H1 (cell line): ENCODE measurements around the gene ZNFX1. TPM values are rescaled to one million over a fixed set of nuclear protein-coding genes. Genes with fewer than 3 reads are reported as not detected.

ENCODE experiments used
- CTCF ChIA-PET: fragments of 300-600 bp; sonication (Branson Sonifier 250); formaldehyde crosslinking; loops from one replicate; lab custom pipeline; 2021; ENCODE audit not compliant: partially characterized antibody; lab: Charles Lee
- POLR2A ChIA-PET: fragments of 300-600 bp; sonication (Branson Sonifier 250); formaldehyde crosslinking; loops from one replicate; lab custom pipeline; 2021; ENCODE audit warnings: inconsistent platforms; ENCODE audit not compliant: partially characterized antibody; lab: Charles Lee
- DNase-seq, 2 experiments: peaks; one replicate each; pipeline versions ENCODE4 v3.0.0 to v3.0.0-alpha.2; 2010 to 2022; ENCODE audit warnings: low spot score in 2 of 2, low read depth in 1 of 2, mixed read lengths in 1 of 2
- FAIRE-seq: peaks from 2 replicates; lab custom pipeline; 2011; peaks lifted over from hg19 to GRCh38; lab: Jason Lieb, UNC
- H2AFZ ChIP-seq: 2 replicates; pipeline ENCODE4 v1.8.1; 2012; ENCODE audit warnings: low read length, inconsistent platforms
- H2AK5ac ChIP-seq: 2 replicates; pipeline ENCODE4 v1.6.1; 2013; ENCODE audit warnings: low read depth, low read length
- H2BK120ac ChIP-seq: replicated peaks from 2 replicates; pipeline ENCODE3; 2013; ENCODE audit warnings: low read depth, low read length, inconsistent platforms
- H2BK12ac ChIP-seq: 2 replicates; pipeline ENCODE4 v1.6.1; 2013; ENCODE audit warnings: low read depth, low read length
- H2BK15ac ChIP-seq: 2 replicates; pipeline ENCODE4 v1.6.1; 2013; ENCODE audit warnings: low read length
- H2BK20ac ChIP-seq: 2 replicates; pipeline ENCODE4 v1.6.1; 2013; ENCODE audit warnings: low read length
- H2BK5ac ChIP-seq: 2 replicates; pipeline ENCODE4 v1.6.1; 2013; ENCODE audit warnings: low read depth, low read length
- H3K14ac ChIP-seq: 2 replicates; pipeline ENCODE4 v1.6.1; 2013; ENCODE audit warnings: inconsistent platforms; ENCODE audit not compliant: insufficient read length
- H3K18ac ChIP-seq: 2 replicates; pipeline ENCODE4 v1.6.1; 2013; ENCODE audit warnings: low read length; ENCODE audit errors: extremely low read depth
- H3K23ac ChIP-seq: 2 replicates; pipeline ENCODE4 v1.6.1; 2013; ENCODE audit warnings: inconsistent platforms; ENCODE audit not compliant: insufficient read length
- H3K23me2 ChIP-seq: 2 replicates; pipeline ENCODE4 v1.6.1; 2013; ENCODE audit warnings: low read depth, low read length
- H3K27ac ChIP-seq: 2 replicates; pipeline ENCODE4 v1.6.1; 2011; ENCODE audit warnings: low read depth, low read length, inconsistent platforms
- H3K27me3 ChIP-seq, 4 experiments: replicated peaks in 1 of 4; 1 replicate in 1 of 4; 2 replicates in 3 of 4; pipeline versions ENCODE4 v1.6.1 to v1.8.1; 2011 to 2013; ENCODE audit warnings: low read length in 3 of 4, mild to moderate bottlenecking in 3 of 4, inconsistent platforms in 2 of 4, mixed read lengths in 2 of 4, moderate library complexity in 1 of 4; ENCODE audit not compliant: control insufficient read depth in 3 of 4, insufficient read depth in 3 of 4; ENCODE audit errors: extremely low read depth in 1 of 4
- H3K36me3 ChIP-seq, 4 experiments: 2 replicates each; pipeline versions ENCODE4 v1.6.1 to v1.8.1; 2011 to 2013; ENCODE audit warnings: mild to moderate bottlenecking in 4 of 4, low read length in 3 of 4, moderate library complexity in 2 of 4, control low read depth in 1 of 4, inconsistent platforms in 1 of 4; ENCODE audit not compliant: insufficient read depth in 4 of 4, control insufficient read depth in 2 of 4
- H3K4ac ChIP-seq: replicated peaks from 2 replicates; pipeline ENCODE3; 2013; ENCODE audit warnings: low read length, low read depth, mixed read lengths, inconsistent platforms; ENCODE audit not compliant: insufficient read length
- H3K4me1 ChIP-seq, 4 experiments: replicated peaks in 1 of 4; 1 replicate in 1 of 4; 2 replicates in 3 of 4; pipeline versions ENCODE4 v1.6.1 to v1.8.1; 2011 to 2013; ENCODE audit warnings: low read length in 3 of 4, inconsistent platforms in 2 of 4, mixed read lengths in 1 of 4; ENCODE audit not compliant: insufficient read depth in 4 of 4, control insufficient read depth in 3 of 4
- H3K4me2 ChIP-seq, 2 experiments: 2 replicates each; pipeline versions ENCODE4 v1.6.1 to v1.8.1; 2011 to 2013; ENCODE audit warnings: low read depth in 2 of 2, low read length in 2 of 2, control low read depth in 1 of 2, inconsistent platforms in 1 of 2, mild to moderate bottlenecking in 1 of 2; ENCODE audit not compliant: insufficient read depth in 1 of 2
- H3K4me3 ChIP-seq, 4 experiments: fragments of 200-600, 300-600 bp in 1 of 4; sonication (generic), shearing (Covaris generic), sonication (Bioruptor Twin) in 1 of 4; 2 replicates each; pipeline versions ENCODE4 v1.5.1 to v1.8.1; 2011 to 2016; ENCODE audit warnings: low read length in 4 of 4, low read depth in 3 of 4, control low read depth in 2 of 4, inconsistent platforms in 2 of 4, mild to moderate bottlenecking in 2 of 4, mixed read lengths in 1 of 4, moderate library complexity in 1 of 4; ENCODE audit not compliant: insufficient read depth in 2 of 4; ENCODE audit errors: extremely low read depth in 1 of 4
- H3K56ac ChIP-seq: replicated peaks from 2 replicates; pipeline ENCODE3; 2013; ENCODE audit warnings: low read depth, mild to moderate bottlenecking, mixed read lengths, low read length, inconsistent platforms; ENCODE audit not compliant: insufficient read length
- H3K79me1 ChIP-seq: 2 replicates; pipeline ENCODE4 v1.6.1; 2013; ENCODE audit warnings: low read depth, low read length, control low read depth
- H3K79me2 ChIP-seq, 2 experiments: 2 replicates each; pipeline versions ENCODE4 v1.6.1 to v1.8.1; 2012 to 2013; ENCODE audit warnings: low read length in 2 of 2, mild to moderate bottlenecking in 2 of 2, inconsistent platforms in 1 of 2; ENCODE audit not compliant: insufficient read depth in 2 of 2, control insufficient read depth in 1 of 2
- H3K9ac ChIP-seq, 4 experiments: replicated peaks in 1 of 4; 1 replicate in 1 of 4; 2 replicates in 3 of 4; pipeline versions ENCODE4 v1.6.1 to v1.8.1; 2011 to 2013; ENCODE audit warnings: low read depth in 3 of 4, low read length in 3 of 4, control low read depth in 2 of 4, mild to moderate bottlenecking in 2 of 4, moderate library complexity in 2 of 4, inconsistent platforms in 1 of 4; ENCODE audit errors: extremely low read depth in 1 of 4
- H3K9me3 ChIP-seq, 2 experiments: 2 replicates each; pipeline versions ENCODE4 v1.6.1 to v1.8.1; 2012 to 2013; ENCODE audit warnings: mild to moderate bottlenecking in 2 of 2, moderate library complexity in 2 of 2, control low read depth in 1 of 2, inconsistent platforms in 1 of 2, low read depth in 1 of 2, low read length in 1 of 2, mixed read lengths in 1 of 2; ENCODE audit not compliant: insufficient read depth in 2 of 2
- H4K20me1 ChIP-seq, 2 experiments: replicated peaks in 1 of 2; 2 replicates each; pipeline versions ENCODE3 to v1.8.1; 2011 to 2013; ENCODE audit warnings: inconsistent platforms in 2 of 2, low read length in 2 of 2, mild to moderate bottlenecking in 1 of 2; ENCODE audit not compliant: insufficient read depth in 2 of 2, control insufficient read depth in 1 of 2
- H4K5ac ChIP-seq: 2 replicates; pipeline ENCODE4 v1.6.1; 2013; ENCODE audit warnings: low read length, low read depth, mixed read lengths, inconsistent platforms; ENCODE audit not compliant: insufficient read length
- H4K8ac ChIP-seq: 2 replicates; pipeline ENCODE4 v1.8.0; 2013; ENCODE audit warnings: mild to moderate bottlenecking, moderate library complexity, low read length, inconsistent platforms; ENCODE audit not compliant: insufficient read depth; ENCODE audit errors: extremely low read depth
- H4K91ac ChIP-seq: replicated peaks from 2 replicates; pipeline ENCODE3; 2013; ENCODE audit warnings: low read length, mixed read lengths, inconsistent platforms; ENCODE audit not compliant: insufficient read length
- EP300 ChIP-seq, 2 experiments: IDR thresholded peaks; 1 replicate in 1 of 2; 2 replicates in 1 of 2; pipeline ENCODE4 v1.6.1; 2011 to 2012; ENCODE audit warnings: low read depth in 2 of 2, low read length in 2 of 2, mild to moderate bottlenecking in 2 of 2, borderline replicate concordance in 1 of 2, inconsistent platforms in 1 of 2, moderate library complexity in 1 of 2
- HDAC2 ChIP-seq, 2 experiments: fragments of 300-600 bp in 1 of 2; sonication (generic) in 1 of 2; IDR thresholded peaks; 2 replicates each; pipeline ENCODE4 v1.6.1; 2011 to 2012; ENCODE audit warnings: low read depth in 2 of 2, low read length in 2 of 2, mild to moderate bottlenecking in 2 of 2, moderate library complexity in 2 of 2, borderline replicate concordance in 1 of 2, inconsistent platforms in 1 of 2
- JUN ChIP-seq: IDR thresholded peaks from 2 replicates; pipeline ENCODE4 v1.6.1; 2011; ENCODE audit warnings: low read depth, mild to moderate bottlenecking, improper control_type of control experiment, low read length
- KDM4A ChIP-seq: IDR thresholded peaks from one replicate; pipeline ENCODE4 v1.7.1; 2012; ENCODE audit warnings: low read depth, mild to moderate bottlenecking, moderate library complexity, low read length, inconsistent platforms; ENCODE audit not compliant: severe bottlenecking
- SIRT6 ChIP-seq: IDR thresholded peaks from one replicate; pipeline ENCODE4 v1.7.1; 2012; ENCODE audit warnings: low read length, inconsistent platforms
- SP1 ChIP-seq: IDR thresholded peaks from 2 replicates; pipeline ENCODE4 v1.6.1; 2011; ENCODE audit warnings: low read depth, low read length
- TAF7 ChIP-seq: optimal IDR thresholded peaks from 2 replicates; pipeline ENCODE3; 2011; ENCODE audit warnings: low read depth, mild to moderate bottlenecking, inconsistent platforms, low read length, moderate library complexity, borderline replicate concordance
- TBP ChIP-seq: IDR thresholded peaks from 2 replicates; pipeline ENCODE4 v1.6.1; 2011; ENCODE audit warnings: low read depth, low read length, improper control_type of control experiment
- TEAD4 ChIP-seq: IDR thresholded peaks from 2 replicates; pipeline ENCODE4 v1.6.1; 2012; ENCODE audit warnings: low read depth, low read length, inconsistent platforms, mixed read lengths
- WGBS, 2 experiments: shearing (Covaris generic) in 1 of 2; methylation state at CpG; one replicate each; pipeline versions ENCODE4 v1.1.6 to v1.1.7; 2013 to 2015; ENCODE audit warnings: low lambda C conversion rate in 2 of 2, mixed read lengths in 2 of 2, inconsistent platforms in 1 of 2, low coverage in 1 of 2, missing lambda C conversion rate in 1 of 2; ENCODE audit not compliant: insufficient replicate concordance in 2 of 2, insufficient coverage in 1 of 2, insufficient read length in 1 of 2; ENCODE audit errors: extremely low coverage in 1 of 2, missing lambda C conversion rate in 1 of 2; 5-methylcytosine and 5-hydroxymethylcytosine counted together
- polyA plus RNA-seq, 7 experiments: library from polyadenylated mRNA; depleted of rRNA in 3 of 7; stranded (reverse) in 5 of 7; unstranded in 2 of 7; fragments of >200 nt in 5 of 7; fragments of 200-250 nt in 2 of 7; gene quantifications; 1 replicate in 5 of 7; 2 replicates in 1 of 7; 4 replicates in 1 of 7; pipeline versions ENCODE4 v1.2.1 to v1.2.3, GENCODE V29; 2011 to 2013; ENCODE audit warnings: missing spikeins in 2 of 7, mixed read lengths in 2 of 7
- total RNA-seq: library from RNA; stranded (reverse); fragmentation: NEBNext Ultra II Directional; extraction: Animal tissue kit (Norgen Biotek cat#: 25700); gene quantifications from 2 replicates; pipeline ENCODE4 v1.2.1, GENCODE V29; 2021
- TF ChIP-seq, protein P1 (sequence below): IDR thresholded peaks from 2 replicates; pipeline ENCODE4 v1.6.1; 2011; ENCODE audit warnings: low read length, improper control_type of control experiment
- TF ChIP-seq, protein P2 (sequence below): IDR thresholded peaks from 2 replicates; pipeline ENCODE4 v1.6.1; 2012; ENCODE audit warnings: low read length, inconsistent platforms

Gene ZNFX1
- total and polyA plus RNA-seq, 2 of the 8 experiments (the other 6 are each of a cell fraction or from before 2014, with no cell fraction given) = 3.1 to 11.3 TPM

DNA sequence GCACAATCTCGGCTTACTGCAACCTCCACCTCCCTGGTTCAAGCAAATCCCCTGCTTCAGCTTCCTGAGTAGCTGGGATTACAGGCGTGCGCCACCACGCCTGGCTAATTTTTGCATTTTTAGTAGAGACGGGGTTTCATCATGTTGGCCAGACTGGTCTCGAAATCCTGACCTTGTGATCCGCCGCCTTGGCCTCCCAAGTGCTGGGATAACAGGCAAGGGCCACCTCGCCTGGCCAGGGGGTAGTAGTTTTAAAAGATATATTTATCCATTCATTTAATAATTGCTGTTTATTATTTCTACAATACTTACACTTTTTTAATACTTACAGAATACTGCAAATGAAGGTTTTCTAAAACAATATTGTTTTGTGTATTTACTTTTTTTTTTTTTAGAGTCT is 74.1 kb downstream of the ZNFX1 start:
- no peak overlapping the region for H4K8ac ChIP-seq
- H3K79me1 ChIP-seq = no peaks in the 10 kb centered on the region
- CTCF ChIA-PET = interaction anchor here (2.4 to 7.1 kb wide), 2 partner anchors 13 to 71 kb away, joined by 10 to 52 read pairs; no protein-coding TSS in a partner anchor
- 60% methylated on average over 9 of the region's 9 CpGs; no CpG with 5 or more reads in 1 of the 2 experiments for WGBS, 2 experiments
- no peaks in the 10 kb centered on the region for H4K20me1 ChIP-seq
- no peak overlapping the region for H3K56ac ChIP-seq
- no peaks in the 10 kb centered on the region for H3K9me3 ChIP-seq
- H2BK5ac ChIP-seq = no peak overlapping the region
- no peak for DNase-seq
- no peak overlapping the region for H4K91ac ChIP-seq
- no peaks in the 10 kb centered on the region for H3K36me3 ChIP-seq
- no peak overlapping the region for H3K4me2 ChIP-seq
- H3K4ac ChIP-seq = no peak overlapping the region
- no peak overlapping the region for H2BK12ac ChIP-seq
- H2BK120ac ChIP-seq = no peak overlapping the region
- no peaks in the 10 kb centered on the region for H3K4me1 ChIP-seq
- H3K23ac ChIP-seq = no peak overlapping the region
- H3K18ac ChIP-seq = no peak overlapping the region
- POLR2A ChIA-PET = interaction anchor here (1.2 kb wide), 1 partner anchor 7 kb away, joined by 3 read pairs; no protein-coding TSS in a partner anchor
- H3K23me2 ChIP-seq = no peaks in the 10 kb centered on the region
- H4K5ac ChIP-seq = no peak overlapping the region
- no peak for FAIRE-seq
- H3K27me3 ChIP-seq = no peaks in the 10 kb centered on the region
- no peak overlapping the region for H3K4me3 ChIP-seq
- H3K14ac ChIP-seq = no peak overlapping the region
- no peak overlapping the region for H2BK15ac ChIP-seq
- no peak overlapping the region for H2BK20ac ChIP-seq
- H3K27ac ChIP-seq = no peak overlapping the region
- no peak overlapping the region for H2AK5ac ChIP-seq
- no peak overlapping the region for H2AFZ ChIP-seq
- no peaks in the 10 kb centered on the region for H3K79me2 ChIP-seq
- H3K9ac ChIP-seq = no peak overlapping the region
- TF ChIP-seq EP300 (IDR thresholded peaks at IDR 0.05; ENCODE audit: borderline replicate concordance in 1 of 2, low read depth in 2 of 2, low read length in 2 of 2) (no peak), KDM4A (no peak), TEAD4 (no peak), TBP (no peak), TAF7 (no peak), HDAC2 (IDR thresholded peaks at IDR 0.05; ENCODE audit: borderline replicate concordance in 1 of 2, low read depth in 2 of 2, low read length in 2 of 2) (no peak), JUN (no peak), SIRT6 (no peak), SP1 (no peak)
- TF ChIP-seq, protein P1, sequence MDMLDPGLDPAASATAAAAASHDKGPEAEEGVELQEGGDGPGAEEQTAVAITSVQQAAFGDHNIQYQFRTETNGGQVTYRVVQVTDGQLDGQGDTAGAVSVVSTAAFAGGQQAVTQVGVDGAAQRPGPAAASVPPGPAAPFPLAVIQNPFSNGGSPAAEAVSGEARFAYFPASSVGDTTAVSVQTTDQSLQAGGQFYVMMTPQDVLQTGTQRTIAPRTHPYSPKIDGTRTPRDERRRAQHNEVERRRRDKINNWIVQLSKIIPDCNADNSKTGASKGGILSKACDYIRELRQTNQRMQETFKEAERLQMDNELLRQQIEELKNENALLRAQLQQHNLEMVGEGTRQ = no peak
- TF ChIP-seq, protein P2, sequence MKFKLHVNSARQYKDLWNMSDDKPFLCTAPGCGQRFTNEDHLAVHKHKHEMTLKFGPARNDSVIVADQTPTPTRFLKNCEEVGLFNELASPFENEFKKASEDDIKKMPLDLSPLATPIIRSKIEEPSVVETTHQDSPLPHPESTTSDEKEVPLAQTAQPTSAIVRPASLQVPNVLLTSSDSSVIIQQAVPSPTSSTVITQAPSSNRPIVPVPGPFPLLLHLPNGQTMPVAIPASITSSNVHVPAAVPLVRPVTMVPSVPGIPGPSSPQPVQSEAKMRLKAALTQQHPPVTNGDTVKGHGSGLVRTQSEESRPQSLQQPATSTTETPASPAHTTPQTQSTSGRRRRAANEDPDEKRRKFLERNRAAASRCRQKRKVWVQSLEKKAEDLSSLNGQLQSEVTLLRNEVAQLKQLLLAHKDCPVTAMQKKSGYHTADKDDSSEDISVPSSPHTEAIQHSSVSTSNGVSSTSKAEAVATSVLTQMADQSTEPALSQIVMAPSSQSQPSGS = no peak
